HG02571 (cell line): Measurements from ENCODE around the gene ZNF846.
A peak's percentile ranks its signal among the peaks of the same experiment; 100 is the strongest.
"Not testable (repeated sequence)": the region's sequence is repeated elsewhere in the genome, so short reads cannot be mapped to it uniquely, and the experiment has no call there.

Experiments used
- ATAC-seq: cut with Tn5 transposase; IDR thresholded peaks from one replicate; pipeline ENCODE4 v1.9.1; 2021; ENCODE audit warnings: mild to moderate bottlenecking, moderate library complexity; ENCODE audit not compliant: unreplicated experiment

The ZNF846 gene

DNA sequence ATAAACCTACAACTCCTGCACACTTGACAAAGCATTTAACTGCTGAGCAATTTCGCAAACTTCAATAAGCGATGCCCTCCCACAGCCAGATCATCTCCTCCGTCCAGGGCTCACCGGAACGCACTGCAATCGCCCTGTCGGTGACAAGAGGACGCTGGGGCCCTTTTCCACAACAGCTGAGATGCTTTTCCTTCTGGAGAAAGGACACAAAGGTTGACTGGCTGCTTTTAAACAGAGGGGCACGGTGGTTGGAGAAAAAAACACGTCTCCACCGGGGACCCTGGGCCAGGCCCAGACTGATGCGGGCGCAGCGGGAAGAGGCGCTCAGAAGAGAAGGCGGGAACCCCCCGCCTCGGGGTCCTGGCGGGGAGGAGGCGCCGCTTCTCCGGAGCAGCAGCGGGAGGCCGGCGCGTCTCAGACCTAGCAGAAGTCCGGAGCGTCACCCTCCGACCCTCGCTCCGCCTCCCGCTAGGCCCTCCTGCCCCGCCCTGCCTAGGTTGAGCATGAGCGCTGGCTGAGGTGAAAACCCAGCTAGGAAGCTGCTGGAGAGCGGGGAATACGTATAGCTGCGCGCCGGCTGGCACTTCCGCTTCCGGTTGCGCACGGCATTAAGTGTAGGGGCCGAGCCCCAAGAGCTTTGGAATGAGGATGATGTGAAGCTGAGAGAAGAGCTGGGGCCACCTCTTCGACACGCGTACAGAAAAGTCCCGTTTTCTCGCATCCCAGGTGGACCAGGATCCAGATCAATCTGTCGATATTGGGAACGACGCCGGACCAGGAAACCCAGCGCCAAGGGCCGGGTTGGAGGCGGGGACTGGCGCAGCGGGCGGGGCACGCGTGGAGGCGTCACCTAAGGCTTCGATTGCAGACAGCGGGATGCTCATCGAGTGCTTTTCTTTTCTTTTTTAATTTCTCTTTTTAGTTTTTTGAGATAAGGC, at the start of gene ZNF846:
Gene ZNF846 (minus strand): TSS at position 564 of the 938 bp plus-strand sequence. CDS start 3,788 bp downstream, outside the sequence.
- peak; percentile 96 for ATAC-seq

DNA sequence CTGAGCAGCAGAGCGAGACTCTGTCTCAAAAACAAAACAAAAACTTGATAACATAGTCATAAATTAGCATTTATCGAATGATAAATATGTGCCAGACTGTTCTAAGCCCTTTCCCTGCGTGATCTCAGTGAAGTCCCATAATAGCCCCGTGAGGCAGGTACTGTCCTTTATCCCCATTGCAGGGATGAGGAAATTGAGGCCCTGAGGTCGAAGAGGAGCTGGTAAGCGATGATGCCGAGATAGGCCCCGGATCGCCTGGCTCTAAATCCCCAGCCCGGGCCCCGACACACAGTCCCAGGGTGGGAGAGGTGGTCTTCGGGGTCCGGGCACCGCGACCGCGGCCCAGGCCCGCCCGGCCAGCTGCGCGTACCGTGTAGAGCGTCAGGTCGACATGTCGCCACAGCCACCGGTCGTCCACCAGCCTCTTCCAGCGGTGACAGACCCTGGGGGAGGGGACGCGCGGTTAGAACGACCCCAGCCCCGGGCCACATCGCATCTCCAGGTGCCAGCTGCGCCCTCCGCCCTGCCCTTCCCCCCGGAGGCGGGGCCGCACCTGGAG, 49.7 kb upstream of the ZNF846 start:
- peak; percentile 3 for ATAC-seq

DNA sequence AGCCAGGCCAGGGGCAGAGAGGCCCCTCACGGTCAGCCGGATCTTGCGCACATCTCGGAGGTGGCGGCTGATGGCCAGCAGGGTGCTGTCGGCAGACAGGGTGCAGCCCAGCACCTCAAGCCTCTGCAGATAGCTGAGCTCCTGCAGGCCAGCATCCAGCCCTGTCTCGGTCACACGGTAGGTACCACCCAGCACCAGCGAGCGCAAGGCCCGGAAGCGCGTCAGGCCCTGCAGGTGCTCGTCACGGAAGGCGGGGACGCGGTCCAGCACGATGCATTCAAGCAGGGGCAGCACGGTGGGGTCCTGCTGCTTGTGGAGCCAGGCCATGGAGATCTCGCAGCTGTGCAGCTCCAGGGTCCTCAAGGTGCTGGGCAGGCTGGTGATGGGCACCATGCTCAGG, 42.6 kb upstream of the ZNF846 start:
- ATAC-seq = no peak

DNA sequence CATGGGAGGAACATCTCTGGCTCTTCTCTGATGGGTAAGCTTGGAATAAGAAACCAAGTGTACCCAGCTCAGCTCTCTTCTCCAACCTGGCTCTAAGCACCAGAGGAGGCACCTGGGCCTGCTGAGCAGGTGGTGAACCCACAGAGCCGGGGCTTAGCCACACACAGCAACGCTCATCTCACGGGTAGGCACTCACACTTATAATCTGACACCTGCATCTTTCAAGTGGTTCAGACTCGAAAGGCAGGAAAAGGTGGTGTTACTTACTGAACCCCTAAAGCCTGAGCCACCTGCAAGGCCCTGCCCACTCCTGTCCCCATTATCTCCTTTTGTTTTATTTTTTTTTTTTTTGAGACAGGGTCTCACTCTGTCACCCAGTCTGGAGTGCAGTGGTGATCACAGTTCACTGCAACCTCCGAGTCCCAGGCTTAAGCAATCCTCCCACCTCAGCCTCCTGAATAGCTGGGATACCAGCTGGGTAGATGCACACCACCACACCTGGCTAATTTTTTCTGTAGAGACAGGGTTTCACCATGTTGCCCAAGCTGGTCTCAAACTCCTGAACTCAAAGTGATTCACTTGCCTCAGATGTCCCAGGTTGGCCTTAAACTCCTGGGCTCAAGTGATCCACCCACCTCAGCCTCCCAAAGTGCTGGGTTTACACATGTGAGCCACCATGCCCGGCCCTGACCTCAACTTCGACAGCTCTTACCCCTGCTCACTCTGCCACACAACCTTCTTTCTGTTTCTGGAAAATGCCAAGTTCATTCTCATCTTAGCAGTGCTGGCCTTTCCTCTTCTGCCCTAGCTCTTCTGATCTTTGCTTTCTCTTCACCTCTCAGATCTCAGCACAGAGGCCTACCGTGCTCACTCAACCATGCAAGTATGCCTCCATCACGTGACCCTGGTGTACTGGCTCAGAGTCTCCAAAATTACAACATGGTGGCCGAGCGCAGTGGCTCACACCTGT, 40.6 kb upstream of the ZNF846 start:
- ATAC-seq = no peak

DNA sequence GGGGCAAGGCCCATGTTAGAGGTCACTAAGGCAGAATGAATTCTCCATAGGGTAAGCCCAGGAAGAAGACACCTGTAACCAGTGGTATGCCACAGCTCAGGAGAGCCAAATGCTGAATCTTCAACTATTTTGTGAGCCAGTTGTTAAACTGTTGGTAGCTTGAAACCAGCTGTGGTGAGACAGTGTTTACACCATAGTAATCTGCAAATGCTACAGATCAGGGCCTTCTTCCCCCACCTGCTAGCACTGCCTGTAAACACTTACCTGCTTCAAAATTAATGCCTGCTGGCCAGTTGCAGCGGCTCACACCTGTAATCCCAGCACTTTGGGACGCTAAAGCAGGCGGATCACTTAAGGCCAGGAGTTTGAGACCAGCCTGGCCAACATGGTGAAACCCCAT, 38.3 kb upstream of the ZNF846 start:
- no peak for ATAC-seq

DNA sequence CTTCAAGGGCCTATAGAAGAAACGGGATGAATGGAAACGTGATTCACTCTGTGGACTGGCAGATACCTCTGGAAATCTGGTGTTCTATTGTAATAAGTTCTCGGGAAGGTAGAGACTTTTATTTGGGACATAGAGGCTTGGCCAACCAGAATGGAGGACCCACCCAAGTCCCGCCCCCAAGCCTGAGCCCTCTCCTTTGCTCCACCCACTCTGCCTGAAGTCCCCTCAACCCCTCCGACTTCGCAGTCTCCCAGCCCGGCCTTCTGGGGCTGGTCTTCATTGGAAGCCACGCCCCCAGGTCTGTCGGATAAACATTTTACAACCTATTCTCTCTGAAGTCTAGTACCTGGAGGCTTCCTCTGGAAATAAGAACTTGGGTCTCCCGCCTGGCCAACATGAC, 33.4 kb upstream of the ZNF846 start:
- ATAC-seq = no peak

- no peak for ATAC-seq
Measured at GRCh38 chr19:9799162-9799561, 30.6 kb upstream of the ZNF846 start.

GRCh38 chr19:9797871-9798270, 29.3 kb upstream of the ZNF846 start:
- ATAC-seq = no peak

- peak; percentile 47 for ATAC-seq
Measured at GRCh38 chr19:9796113-9796773, 27.7 kb upstream of the ZNF846 start.

DNA sequence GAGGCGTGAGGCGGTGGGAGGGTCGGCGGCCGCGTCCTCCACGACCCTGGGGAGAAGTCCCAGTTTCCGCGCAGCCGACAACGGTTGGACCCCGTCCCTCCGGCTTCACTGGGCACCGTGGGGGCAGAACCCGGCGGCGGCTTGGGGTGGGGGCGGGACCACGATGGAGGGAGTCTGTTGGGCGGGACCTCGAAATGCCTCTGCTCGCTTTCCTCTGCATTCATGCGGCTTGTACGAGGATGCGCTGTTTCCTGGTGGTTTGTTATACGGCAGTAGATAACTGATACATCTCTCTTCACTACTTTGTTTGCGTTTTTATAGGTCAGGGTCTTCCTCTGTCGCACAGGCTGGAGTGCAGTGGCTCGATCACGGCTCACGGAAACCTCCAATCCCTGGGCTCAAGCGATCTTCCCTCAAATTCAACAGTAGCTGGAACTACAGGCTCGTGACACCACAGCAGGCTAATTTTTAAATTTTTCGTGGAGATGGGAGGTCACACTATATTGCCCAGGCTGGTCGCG, 24.6 kb upstream of the ZNF846 start:
- ATAC-seq = no peak

DNA sequence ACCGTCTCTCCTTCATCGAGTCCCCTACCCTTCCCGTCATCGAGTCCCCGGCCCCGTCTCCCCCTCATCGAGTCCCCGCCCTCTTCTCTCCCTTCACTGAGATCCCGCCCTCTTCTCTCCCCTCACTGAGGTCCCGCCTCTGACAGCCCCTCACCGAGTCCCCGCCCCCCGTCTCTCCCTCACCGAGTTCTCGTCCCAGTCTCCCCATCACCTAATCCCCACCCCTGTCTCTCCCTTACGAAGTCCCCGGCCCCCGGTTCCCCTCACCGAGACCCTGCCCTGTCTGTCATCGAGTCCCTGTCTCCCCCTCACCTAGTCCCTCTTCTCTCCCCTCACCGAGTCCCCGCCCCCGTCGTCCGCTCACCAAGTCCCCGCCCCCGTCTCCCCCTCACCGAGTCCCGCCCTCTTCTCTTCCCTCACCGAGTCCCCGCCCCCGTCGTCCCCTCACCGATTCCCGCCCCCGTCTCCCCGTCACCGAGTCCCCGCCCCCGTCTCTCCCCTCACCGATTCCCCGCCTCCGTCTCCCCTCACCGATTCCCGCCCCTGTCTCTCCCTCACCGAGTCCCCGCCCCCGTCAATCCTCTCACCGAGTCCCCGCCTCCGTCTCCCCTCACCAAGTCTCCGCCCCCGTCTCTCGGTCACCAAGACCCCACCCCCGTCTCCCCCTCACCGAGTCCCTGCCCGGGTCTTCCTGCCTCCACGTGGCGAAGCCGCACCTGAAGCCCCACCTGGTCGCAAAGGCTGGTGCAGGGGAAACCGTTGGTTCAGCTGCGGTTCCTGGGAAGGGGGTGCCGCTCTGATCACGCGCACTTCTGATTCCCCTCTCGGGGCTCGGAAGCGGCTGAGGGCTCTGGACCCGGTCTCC, 23.9 kb upstream of the ZNF846 start:
- no peak for ATAC-seq

DNA sequence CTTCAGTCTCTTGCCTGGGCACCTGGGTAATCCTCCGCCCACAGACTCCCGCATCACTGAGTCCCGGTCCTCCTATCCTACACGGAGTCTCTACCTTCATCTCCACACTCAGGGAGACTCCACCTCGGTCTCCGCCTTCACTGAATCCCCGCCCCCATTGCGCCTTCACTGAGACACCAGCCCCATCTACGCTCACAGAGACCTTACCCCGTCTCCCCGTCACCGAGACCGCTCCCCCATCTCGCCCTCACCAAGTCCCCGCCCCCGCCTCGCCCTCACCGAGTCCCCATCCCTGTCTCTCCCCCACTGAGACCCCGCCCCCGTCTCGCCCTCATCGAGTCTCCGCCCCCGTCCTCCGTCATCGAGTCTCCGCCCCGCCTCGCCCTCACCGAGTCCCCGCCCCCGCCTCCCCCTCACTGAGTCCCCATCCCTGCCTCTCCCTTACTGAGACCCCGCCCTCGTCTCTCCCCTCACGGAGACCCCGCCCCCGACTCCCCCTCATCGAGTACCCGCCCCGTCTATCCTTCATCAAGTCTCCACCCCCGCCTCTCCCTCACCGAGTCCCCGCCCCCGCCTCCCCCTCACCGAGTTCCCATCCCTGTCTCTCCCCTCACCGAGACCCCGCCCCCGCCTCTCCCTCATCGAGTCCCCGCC, 23.1 kb upstream of the ZNF846 start:
- ATAC-seq = no peak

DNA sequence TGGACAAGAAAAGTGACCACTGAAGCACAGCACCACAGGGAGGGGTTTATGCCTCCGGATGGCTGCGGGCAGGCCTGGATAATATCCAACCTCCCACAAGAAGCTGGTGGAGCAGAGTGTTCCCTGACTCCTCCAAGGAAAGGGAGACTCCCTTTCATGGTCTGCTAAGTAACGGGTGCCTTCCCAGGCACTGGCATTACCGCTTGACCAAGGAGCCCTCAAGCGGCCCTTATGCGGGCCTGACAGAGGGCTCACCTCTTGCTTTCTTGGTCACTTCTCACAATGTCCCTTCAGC, 22.5 kb upstream of the ZNF846 start:
- ATAC-seq = not testable (repeated sequence)

- not testable (repeated sequence) for ATAC-seq
Measured at GRCh38 chr19:9789579-9789978, 21.0 kb upstream of the ZNF846 start.

DNA sequence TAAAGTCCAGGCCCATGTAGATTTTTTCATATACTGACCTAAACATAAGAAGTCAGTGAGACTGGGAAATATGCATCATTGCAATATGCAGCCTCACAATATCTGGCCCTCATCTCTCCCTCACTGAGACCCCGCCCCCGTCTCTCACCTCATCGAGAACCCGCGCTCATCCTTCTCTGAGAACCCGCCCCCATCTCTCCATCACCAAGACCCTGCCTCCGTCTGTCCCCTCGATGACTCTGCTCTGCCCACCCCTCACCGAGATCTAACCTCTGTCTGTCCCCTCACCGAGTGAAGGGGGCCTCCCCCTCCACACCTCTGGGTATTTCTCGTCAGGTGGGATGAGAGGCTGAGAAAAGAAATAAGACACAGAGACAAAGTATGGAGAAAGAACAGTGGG, 20.5 kb upstream of the ZNF846 start:
- no peak for ATAC-seq

DNA sequence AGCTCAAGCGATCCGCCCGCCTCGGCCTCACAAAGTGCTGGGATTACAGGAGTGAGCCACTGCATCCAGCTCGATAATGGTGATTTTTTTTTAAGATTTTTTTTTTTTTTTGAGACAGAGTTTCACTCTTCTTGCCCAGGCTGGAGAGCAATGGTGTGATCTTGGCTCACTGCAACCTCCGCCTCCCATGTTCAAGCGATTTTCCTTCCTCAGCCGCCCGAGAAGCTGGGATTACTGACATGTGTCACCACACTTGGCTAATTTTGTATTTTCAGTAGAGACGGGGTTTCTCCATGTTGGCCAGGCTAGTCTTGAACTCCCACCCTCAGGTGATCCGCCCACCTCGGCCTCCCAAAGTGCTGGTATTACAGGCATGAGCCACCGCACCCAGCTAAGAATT, 20.1 kb upstream of the ZNF846 start:
- not testable (repeated sequence) for ATAC-seq

GRCh38 chr19:9786819-9787218, 18.3 kb upstream of the ZNF846 start:
- ATAC-seq = no peak

DNA sequence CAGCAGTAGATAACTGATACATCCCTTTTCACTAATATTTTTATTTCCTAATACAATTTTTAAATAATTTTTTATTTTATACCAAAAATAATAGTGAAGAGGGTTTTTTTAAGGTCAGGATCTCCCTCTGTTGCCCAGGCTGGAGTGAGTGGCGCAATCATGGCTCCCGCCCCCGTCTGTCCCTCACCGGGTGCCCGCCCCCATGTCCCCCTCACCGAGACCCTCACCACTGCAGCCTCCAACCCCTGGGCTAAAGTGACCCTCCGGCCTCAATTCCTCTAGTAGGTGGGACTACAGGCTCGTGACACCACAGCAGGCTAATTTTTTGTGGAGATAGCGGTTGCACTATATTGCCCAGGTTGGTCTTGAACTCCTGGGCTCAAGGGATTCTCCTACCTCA, 17.8 kb upstream of the ZNF846 start:
- ATAC-seq = no peak
